ENCODE results near the gene CPXM1.

GRCh38 chr20:2835331-2835796 is 34.9 kb upstream of the CPXM1 start:
- TF ChIP-seq POLR2AphosphoS5 (IDR thresholded peaks at IDR 0.05; ENCODE audit: borderline replicate concordance, low read depth, low read length): no peak
- no peak for TF ChIP-seq FOXP2 (optimal IDR thresholded peaks at IDR 0.05; ENCODE audit: control extremely low read depth, extremely low read length, insufficient read depth)
- no peak for TF ChIP-seq EZH2 (IDR thresholded peaks at IDR 0.05)
